NCI-H1417 (cell line): ENCODE results near the gene PSD2.

Source experiments
- DNase-seq, 3 experiments: peaks; one replicate each; lab custom pipeline; 2025; lab: John Stamatoyannopoulos, UW

The PSD2 gene

GRCh38 chr5:139837711-139838380 lies 42.2 kb downstream of the PSD2 start:
- no peak for DNase-seq

DNA sequence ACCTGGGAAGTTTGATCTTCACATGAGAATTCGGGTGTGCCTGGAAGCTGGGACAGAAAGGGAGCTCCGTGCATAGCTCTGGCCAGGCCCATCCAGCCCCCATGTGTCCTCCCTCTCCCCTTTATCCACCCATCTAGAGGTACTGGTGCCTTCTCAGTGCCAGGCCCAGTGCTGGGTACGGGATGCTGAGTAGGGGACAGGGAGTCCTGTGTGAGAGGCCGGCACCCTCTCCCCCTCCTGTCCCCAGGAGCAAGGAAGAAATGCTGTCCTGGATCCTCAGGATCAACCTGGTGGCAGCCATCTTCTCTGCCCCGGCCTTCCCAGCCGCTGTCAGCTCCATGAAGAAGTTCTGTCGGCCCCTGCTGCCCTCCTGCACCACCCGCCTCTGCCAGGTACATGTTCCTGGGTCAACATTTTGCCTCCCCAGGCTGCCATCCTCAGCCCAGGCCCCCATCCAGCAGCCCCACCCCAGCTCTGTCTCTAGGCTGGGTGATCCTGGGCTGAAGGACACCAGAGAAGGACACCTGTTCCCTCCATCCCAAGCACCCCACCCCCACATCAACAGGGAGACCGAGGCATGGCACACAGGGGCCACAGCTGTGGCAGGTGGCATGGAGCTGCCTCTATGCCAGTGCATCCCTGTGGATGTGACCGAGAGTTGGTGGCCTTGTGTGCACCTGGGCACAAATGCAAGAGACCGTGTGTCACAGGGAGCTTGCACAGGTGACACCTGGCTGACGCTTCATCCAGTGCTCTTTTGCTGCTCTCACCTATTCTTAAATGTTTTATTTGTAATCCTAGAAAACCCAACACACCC lies 43.0 kb downstream of the PSD2 start:
- DNase-seq = no peak

- no peak for DNase-seq
Observed at GRCh38 chr5:139839232-139839815, 43.7 kb downstream of the PSD2 start.

DNA sequence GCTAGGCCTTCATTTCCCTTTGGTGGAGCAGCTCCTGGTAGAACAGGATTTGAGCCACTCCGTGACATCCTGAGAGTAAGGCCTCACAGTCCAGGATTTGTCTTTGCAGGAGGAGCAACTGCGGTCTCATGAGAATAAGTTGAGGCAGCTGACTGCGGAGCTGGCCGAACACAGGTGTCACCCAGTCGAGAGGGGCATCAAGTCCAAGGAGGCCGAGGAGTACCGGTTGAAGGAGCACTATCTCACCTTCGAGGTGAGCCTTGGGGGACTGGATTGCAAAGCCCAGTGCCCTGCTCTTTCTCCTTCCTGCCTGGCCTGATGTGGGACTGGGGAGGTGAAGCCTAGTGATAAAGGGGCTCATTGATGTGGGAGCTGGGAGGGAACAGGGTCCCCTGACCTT lies 44.3 kb downstream of the PSD2 start:
- no peak for DNase-seq

- DNase-seq = no peak
Observed at GRCh38 chr5:139841549-139841948, 45.9 kb downstream of the PSD2 start.

DNA sequence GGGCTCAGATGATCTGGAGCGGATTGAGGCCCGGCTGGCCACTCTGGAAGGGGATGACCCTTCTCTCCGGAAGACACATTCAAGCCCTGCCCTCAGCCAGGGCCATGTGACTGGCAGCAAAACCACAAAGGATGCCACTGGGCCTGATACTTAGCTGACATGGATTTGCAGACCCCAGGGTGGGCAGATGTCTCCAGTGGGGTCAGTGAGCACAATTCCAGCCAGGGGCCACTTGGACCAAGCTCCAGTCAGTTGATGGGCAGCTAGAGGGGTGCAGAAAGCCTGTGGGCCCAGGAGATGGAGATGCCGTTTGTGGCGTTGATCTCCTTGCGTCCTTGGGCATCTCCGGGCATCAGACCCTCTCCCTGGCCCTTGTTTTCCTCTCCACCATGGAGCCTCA lies 46.7 kb downstream of the PSD2 start:
- DNase-seq = no peak

DNA sequence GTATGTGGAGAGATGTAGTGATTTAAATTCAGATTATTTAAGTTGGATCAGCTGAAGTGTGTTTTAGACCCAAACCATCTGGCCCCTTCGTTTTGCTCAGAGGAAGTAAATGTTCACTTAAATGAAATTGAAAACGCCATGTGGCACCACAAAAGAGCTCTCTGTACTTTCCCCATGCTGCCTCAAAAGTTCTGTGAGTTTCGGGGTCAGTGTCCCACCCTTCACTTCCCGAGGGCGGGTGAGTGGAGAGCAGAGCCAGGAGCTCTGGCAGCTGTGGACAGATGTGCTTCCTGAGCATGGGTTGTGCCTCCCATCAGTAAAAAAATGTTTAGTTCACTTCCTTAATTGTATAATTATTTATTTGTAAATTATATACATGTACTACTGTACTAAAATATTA lies 48.4 kb downstream of the PSD2 start:
- DNase-seq = no peak

DNA sequence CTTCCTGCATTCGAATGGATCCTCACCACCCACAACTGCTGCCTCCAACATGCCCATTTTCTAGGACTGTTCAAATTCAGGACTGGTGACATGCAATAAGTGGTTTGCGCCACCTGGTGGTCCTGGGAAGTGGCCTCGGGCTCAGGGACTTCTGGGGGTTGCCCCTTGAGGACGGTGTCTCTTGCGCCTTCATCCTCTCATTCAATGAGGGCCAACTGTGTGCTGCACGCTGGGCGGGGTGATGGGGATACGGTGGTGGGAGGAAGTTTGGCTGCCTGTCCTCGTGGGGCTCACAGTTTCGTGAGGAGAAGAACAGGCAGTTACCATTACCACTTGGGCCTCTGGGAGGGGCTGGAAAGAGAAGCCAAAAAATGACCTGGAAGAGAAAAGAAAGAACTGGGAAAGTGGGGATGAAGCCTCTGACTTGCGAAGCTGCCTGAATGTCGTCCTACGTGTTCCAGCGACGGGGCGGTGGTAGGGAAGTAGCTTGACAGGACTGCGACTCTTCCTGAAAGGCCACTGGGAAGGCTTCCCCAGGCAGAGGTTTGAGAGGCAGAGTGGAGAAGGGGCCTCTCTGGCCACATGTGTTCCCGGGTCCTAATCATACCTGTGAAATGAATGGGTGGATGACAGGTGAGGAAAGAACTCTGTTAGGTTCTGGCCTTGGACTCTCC lies 49.0 kb downstream of the PSD2 start:
- DNase-seq = peak; percentile 8 to 61 (median 23)

DNA sequence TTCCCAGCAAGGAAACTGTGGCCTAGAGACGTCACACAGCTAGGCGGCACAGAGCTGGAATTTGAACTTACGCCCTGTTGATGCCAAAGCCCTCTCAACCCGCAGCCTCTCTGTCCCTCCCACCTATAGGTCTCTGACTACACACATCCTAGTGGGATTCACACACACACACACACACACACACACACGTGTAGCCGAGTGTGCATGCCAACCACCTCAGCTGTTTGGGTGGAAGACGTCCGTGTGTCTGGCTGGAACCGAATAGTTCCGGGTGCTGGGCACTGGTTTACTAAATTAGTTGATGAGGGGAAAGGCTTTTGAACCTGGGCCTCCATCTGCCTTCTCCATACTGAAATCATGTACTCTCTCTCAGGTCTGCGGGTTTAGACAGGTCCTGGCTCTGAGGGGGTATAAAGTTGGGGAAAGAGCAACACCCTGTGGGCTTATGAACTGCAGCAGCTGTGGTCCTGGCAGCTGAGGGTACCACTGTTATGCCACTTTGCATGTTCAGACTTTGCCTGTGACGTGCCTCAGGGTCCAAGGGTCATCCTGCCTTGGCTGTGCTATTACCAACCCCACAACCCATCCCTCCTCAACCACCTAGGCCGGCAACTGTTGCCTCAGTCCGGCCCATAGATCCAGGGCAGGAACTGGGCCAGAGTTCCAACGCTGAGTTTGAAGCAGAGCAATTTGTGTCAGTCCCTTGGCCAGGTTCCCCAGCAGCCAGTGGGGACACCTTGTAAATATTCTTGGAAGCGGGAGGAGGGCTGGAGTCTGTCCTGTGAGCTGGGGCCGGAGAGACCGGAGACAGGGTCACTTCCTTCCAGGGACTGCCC lies 50.5 kb downstream of the PSD2 start:
- DNase-seq = no peak

DNA sequence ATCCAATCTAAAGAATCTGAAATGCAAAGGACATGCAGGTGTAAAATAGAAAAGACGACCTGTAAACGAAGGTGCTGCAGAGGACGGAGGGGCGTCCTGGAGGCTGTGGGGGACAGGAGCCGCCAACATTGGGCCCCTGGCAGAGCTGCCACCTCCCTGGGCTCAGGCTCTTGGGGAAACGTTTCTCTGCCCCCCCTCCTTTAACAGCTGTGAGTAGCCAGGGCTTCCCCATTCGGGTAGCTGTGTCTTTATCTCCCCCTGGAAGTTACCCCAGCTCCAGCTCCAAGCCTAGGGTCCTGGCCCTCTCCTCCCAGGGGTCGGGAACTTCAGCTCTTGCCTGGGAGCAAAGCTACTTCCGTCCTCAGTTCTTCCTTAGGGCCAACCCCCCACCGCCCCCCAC lies 51.5 kb downstream of the PSD2 start:
- DNase-seq = no peak

DNA sequence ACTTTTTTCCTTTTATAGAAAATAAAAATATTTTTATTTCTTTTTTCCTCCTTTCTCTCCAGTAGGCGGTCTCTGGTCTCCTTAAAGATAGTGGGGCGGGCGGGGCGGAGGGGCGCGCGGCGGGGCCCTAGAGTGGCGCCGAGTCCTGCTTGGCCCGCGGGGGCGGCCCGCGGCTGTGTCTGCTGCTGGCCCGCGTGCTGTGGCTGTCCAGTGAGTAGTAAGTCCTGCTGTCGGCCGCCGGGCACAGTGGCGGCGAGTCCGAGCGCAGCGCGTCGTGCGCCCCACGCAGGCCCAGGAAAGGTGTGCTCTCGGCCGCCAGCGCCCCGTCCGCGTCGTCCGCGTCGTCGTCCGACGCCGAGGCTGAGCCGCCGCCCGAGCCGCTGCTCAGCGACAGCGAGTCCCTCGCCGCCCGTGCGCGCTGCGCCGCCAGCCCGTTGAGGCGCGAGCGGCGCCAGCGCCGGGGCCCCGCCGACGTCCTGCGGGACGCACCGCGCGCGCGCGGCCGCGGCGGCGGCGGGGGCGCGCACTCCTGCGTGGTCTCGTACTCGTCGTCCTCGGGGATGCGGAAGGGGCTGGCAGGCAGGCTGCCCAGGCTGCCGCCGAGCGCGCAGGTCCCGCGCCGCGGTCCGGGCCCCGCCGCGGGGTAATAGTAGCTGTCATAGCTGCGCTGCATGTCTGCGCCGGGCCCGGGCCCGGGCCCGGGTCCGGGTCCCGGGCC lies 52.3 kb downstream of the PSD2 start:
- peak in 1 of 3 experiments; percentile 35 for DNase-seq

DNA sequence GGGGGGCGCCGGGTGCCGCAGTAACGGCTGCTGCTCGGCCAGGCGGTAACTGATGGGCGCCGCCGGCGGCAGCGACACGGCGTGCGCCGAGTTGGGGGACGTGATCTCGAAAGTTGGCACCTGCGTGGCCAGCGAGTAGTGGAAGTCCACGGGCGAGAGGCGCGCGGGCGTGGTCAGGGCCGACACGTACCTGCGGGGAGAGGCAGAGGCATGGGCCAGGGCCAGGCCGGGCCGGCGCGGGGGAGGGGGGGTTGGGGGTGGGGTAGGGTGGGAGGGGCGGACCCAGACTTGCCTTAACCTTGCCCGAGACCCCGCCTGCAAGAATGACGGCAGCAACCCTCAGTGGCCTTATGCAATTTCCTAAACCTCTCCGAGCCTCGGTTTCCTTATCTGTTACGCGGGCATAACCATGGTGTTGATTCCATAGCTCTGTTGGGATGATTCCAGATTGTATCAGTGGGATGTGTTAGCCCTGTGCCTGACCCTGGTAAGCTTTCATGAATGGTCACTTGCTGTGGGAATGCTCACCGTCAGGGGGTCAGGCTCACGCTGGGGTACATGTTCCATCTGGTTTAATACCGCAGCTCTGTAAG lies 53.0 kb downstream of the PSD2 start:
- no peak for DNase-seq

DNA sequence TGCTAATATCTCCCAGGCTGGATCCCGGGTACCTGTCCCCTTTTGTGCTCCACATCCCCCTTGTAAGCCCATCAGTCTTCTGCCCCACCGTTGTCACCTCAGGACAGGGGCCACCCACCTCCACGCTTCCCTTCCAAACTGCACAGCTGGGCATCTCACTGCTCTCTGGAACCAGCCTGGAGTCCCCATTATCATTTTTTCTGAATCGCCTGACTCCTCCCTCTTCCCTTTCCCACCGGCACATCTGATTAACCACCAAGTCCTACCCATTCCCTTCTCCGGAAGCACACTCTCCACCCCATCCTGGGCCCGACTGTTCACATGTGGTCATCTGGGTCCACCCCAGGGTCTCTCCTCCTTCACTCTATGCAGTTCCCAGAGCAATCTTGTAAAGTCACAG lies 53.9 kb downstream of the PSD2 start:
- no peak for DNase-seq

GRCh38 chr5:139849942-139850341 lies 54.3 kb downstream of the PSD2 start:
- DNase-seq = no peak

- DNase-seq = no peak
Observed at GRCh38 chr5:139850423-139851016, 54.9 kb downstream of the PSD2 start.

- no peak for DNase-seq
Observed at GRCh38 chr5:139851558-139851957, 56.0 kb downstream of the PSD2 start.

GRCh38 chr5:139852696-139853095 lies 57.1 kb downstream of the PSD2 start:
- no peak for DNase-seq

- DNase-seq = no peak
Observed at GRCh38 chr5:139854029-139854605, 58.5 kb downstream of the PSD2 start.

- no peak for DNase-seq
Observed at GRCh38 chr5:139854953-139855352, 59.3 kb downstream of the PSD2 start.

DNA sequence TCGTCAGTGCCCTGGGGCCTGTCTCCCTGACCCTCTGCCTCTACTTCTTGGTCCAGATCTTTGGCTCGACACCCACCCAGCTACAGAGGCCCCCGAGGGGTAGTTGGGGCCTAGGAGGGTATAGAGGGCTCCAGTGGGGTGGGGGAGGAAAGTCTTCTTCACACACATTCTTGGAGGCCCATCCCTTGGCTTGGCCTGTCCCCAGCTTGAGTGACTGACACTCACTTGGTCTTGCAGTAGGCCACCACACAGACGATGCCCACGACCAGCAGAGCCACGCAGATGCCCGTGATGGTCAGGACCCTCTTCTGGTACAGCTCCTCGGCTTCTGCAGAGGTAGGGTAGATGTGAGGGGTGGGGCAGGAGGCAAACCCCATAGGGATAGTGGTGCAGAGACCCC lies 59.8 kb downstream of the PSD2 start:
- no peak for DNase-seq
